BLaER1 (cell line): Measurements from ENCODE around the gene SIVA1.

ENCODE experiments used
- H3K27ac ChIP-seq: shearing (Covaris generic); formaldehyde crosslinking; 2 replicates; pipeline ENCODE4 v1.8.1; 2022
- H3K27me3 ChIP-seq: shearing (Covaris generic); formaldehyde crosslinking; 2 replicates; pipeline ENCODE4 v1.8.1; 2022
- H3K36me3 ChIP-seq: shearing (Covaris generic); formaldehyde crosslinking; 2 replicates; pipeline ENCODE4 v1.8.1; 2022
- H3K4me1 ChIP-seq: shearing (Covaris generic); formaldehyde crosslinking; 2 replicates; pipeline ENCODE4 v1.8.1; 2022
- H3K4me2 ChIP-seq: shearing (Covaris generic); formaldehyde crosslinking; 2 replicates; pipeline ENCODE4 v1.8.1; 2022
- H3K4me3 ChIP-seq: shearing (Covaris generic); formaldehyde crosslinking; 2 replicates; pipeline ENCODE4 v1.8.1; 2022
- H3K9ac ChIP-seq: shearing (Covaris generic); formaldehyde crosslinking; 2 replicates; pipeline ENCODE4 v1.8.1; 2022
- H3K9me3 ChIP-seq: shearing (Covaris generic); formaldehyde crosslinking; 2 replicates; pipeline ENCODE4 v1.8.1; 2022
- H4K20me1 ChIP-seq: shearing (Covaris generic); formaldehyde crosslinking; 2 replicates; pipeline ENCODE4 v1.8.1; 2022
- Cebpa-rat ChIP-seq: shearing (Covaris generic); IDR thresholded peaks from 2 replicates; pipeline ENCODE4 v1.8.1; 2022

Gene SIVA1

GRCh38 chr14:104718147-104718546 lies 34.8 kb upstream of the SIVA1 start:
- Histone ChIP-seq H3K4me1 (peaks cover 87% of the 10 kb centered on the region), H3K4me3 (peak overlapping the region; percentile 19), H3K27me3 (no peaks in the 10 kb centered on the region), H3K36me3 (peaks cover 65% of the 10 kb centered on the region), H3K4me2 (peak overlapping the region; percentile 93), H3K9me3 (no peaks in the 10 kb centered on the region), H4K20me1 (peaks cover 16% of the 10 kb centered on the region), H3K9ac (peak overlapping the region; percentile 58), H3K27ac (peak overlapping the region; percentile 92)
- no peak for TF ChIP-seq Cebpa-rat

- H3K9me3 ChIP-seq = no peaks in the 10 kb centered on the region
- no peak for TF ChIP-seq Cebpa-rat
- peak overlapping the region; percentile 58 for H3K9ac ChIP-seq
- H3K4me2 ChIP-seq = peak overlapping the region; percentile 93
- H4K20me1 ChIP-seq = peaks cover 21% of the 10 kb centered on the region
- H3K27me3 ChIP-seq = no peaks in the 10 kb centered on the region
- peaks cover 89% of the 10 kb centered on the region for H3K4me1 ChIP-seq
- H3K27ac ChIP-seq = peak overlapping the region; percentile 92
- no peak overlapping the region for H3K4me3 ChIP-seq
- peaks cover 58% of the 10 kb centered on the region for H3K36me3 ChIP-seq
Measured at GRCh38 chr14:104718871-104719270, 34.1 kb upstream of the SIVA1 start.

GRCh38 chr14:104719343-104719742 lies 33.6 kb upstream of the SIVA1 start:
- no peak overlapping the region for H3K4me3 ChIP-seq
- H4K20me1 ChIP-seq = peaks cover 21% of the 10 kb centered on the region
- H3K27me3 ChIP-seq = no peaks in the 10 kb centered on the region
- TF ChIP-seq Cebpa-rat = no peak
- peak overlapping the region; percentile 92 for H3K27ac ChIP-seq
- H3K9me3 ChIP-seq = no peaks in the 10 kb centered on the region
- peak overlapping the region; percentile 93 for H3K4me2 ChIP-seq
- peaks cover 84% of the 10 kb centered on the region for H3K4me1 ChIP-seq
- H3K9ac ChIP-seq = peak overlapping the region; percentile 58
- peaks cover 53% of the 10 kb centered on the region for H3K36me3 ChIP-seq

DNA sequence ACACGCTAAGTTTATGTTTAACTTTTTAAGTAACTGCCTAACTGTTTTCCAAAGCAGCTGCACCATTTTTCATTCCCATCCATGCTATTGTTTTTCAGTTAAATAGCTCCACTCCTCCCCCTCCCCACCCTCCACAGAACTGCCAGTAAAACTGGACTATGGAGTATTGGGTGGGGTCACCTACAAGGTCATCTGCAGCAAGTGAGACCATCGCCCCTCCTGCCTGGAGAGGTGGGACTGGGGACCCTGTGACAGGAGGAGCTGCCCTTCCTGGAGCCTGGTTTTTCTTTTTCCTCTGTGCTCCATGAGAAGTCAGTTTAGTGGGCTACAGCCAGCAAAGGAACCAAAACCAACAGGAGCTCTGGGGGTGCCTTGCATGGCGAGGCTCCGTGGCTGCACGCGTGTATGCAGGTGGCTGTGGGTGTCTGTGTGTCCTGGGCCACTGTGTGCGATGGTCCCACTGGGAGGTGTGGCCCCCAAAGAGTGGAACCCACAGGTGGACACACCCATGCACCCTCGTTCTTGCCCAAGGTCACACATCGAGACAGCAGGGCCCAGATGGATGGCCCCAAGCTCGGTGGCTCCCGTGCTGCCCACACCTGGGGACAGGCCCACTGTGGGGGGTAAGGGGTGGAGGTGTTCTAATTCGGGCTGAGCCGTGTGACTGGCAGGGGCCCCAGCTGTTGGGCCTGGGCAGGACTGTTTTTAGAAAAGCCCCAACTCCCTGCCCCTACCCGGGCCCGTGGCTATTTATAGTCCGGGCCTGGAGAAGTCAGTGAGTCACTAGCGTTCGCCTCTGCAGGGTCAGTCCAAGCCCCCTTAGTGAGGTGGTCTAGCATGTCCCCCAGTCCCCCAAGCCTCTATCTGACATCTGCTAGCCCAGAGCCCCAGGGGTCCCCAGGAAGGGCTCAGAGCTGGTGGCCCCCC lies 31.2 kb upstream of the SIVA1 start:
- Histone ChIP-seq H3K27me3 (no peaks in the 10 kb centered on the region), H3K9ac (peak overlapping the region; percentile 64), H3K4me3 (peak overlapping the region; percentile 46; the same call in 1 of the 2 replicates), H3K4me1 (peaks cover 81% of the 10 kb centered on the region), H3K36me3 (peaks cover 29% of the 10 kb centered on the region), H3K27ac (peak overlapping the region; percentile 65), H4K20me1 (peaks cover 21% of the 10 kb centered on the region), H3K9me3 (no peaks in the 10 kb centered on the region), H3K4me2 (peak overlapping the region; percentile 95)
- no peak for TF ChIP-seq Cebpa-rat

GRCh38 chr14:104722938-104723650 lies 29.9 kb upstream of the SIVA1 start:
- H4K20me1 ChIP-seq = peaks cover 21% of the 10 kb centered on the region
- H3K4me2 ChIP-seq = peak overlapping the region; percentile 95
- H3K4me3 ChIP-seq = peak overlapping the region; percentile 70
- peaks cover 70% of the 10 kb centered on the region for H3K4me1 ChIP-seq
- H3K9me3 ChIP-seq = no peaks in the 10 kb centered on the region
- no peak for TF ChIP-seq Cebpa-rat
- peak overlapping the region; percentile 65 for H3K27ac ChIP-seq
- H3K27me3 ChIP-seq = no peaks in the 10 kb centered on the region
- H3K36me3 ChIP-seq = peaks cover 29% of the 10 kb centered on the region
- 0 out of 2 replicates have a peak overlapping the region, but pooled peaks have one; percentile 24 for H3K9ac ChIP-seq

- Histone ChIP-seq H4K20me1 (peaks cover 21% of the 10 kb centered on the region), H3K4me1 (peaks cover 63% of the 10 kb centered on the region), H3K9me3 (no peaks in the 10 kb centered on the region), H3K9ac (peak within 1 kb of the TSS; percentile 68; the same call in 1 of the 2 replicates), H3K4me3 (peak within 1 kb of the TSS; percentile 70), H3K27ac (peak within 1 kb of the TSS; percentile 65), H3K4me2 (peak within 1 kb of the TSS; percentile 95), H3K27me3 (no peaks in the 10 kb centered on the region), H3K36me3 (peaks cover 24% of the 10 kb centered on the region)
- no peak for TF ChIP-seq Cebpa-rat
Measured at GRCh38 chr14:104723651-104724406, 29.1 kb upstream of the SIVA1 start, which contains the start of gene ADSS1. ADSS1 (plus strand) TSS chr14:104724229; CDS start chr14:104724271, 42 bp downstream.

DNA sequence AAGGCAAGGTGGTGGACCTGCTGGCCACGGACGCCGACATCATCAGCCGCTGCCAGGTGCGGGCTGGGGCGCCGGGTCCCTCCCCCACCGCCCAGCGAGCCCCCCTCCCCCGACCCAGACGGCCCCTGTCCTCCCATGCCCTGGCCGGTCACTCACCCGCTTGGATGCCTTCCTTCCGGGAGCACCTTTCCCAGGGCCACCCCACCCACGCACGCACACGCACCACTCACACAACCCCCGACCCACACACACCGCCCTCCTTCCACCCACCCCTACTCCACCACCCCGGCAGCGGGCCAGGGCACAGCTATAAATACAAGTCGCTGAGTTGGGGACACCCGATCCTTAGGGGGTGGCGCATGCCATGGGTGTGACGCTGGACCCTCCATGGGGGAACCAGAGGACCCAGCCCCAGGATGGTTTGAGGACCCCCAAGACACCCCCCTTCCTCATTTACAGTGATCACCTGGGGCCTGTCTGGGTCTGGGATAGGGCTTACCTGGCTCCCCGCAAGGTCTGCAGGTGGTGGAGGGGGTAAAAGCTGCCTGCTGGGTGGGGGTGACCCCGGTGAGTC lies 28.5 kb upstream of the SIVA1 start:
- H3K27me3 ChIP-seq = no peaks in the 10 kb centered on the region
- peaks cover 56% of the 10 kb centered on the region for H3K4me1 ChIP-seq
- H3K36me3 ChIP-seq = peaks cover 17% of the 10 kb centered on the region
- H3K27ac ChIP-seq = peak overlapping the region; percentile 58
- H3K9ac ChIP-seq = peak overlapping the region; percentile 68; the same call in 1 of the 2 replicates
- H4K20me1 ChIP-seq = peaks cover 21% of the 10 kb centered on the region
- H3K4me2 ChIP-seq = peak overlapping the region; percentile 95
- H3K4me3 ChIP-seq = peak overlapping the region; percentile 70
- TF ChIP-seq Cebpa-rat = no peak
- H3K9me3 ChIP-seq = no peaks in the 10 kb centered on the region

- no peak for TF ChIP-seq Cebpa-rat
- peak overlapping the region; percentile 58; the same call in 1 of the 2 replicates for H3K27ac ChIP-seq
- peak overlapping the region; percentile 68; the same call in 1 of the 2 replicates for H3K9ac ChIP-seq
- H3K9me3 ChIP-seq = no peaks in the 10 kb centered on the region
- H3K4me3 ChIP-seq = peak overlapping the region; percentile 70
- peaks cover 11% of the 10 kb centered on the region; the same call in 1 of the 2 replicates for H3K36me3 ChIP-seq
- no peaks in the 10 kb centered on the region for H3K27me3 ChIP-seq
- H4K20me1 ChIP-seq = peaks cover 21% of the 10 kb centered on the region
- H3K4me2 ChIP-seq = peak overlapping the region; percentile 95
- peaks cover 51% of the 10 kb centered on the region for H3K4me1 ChIP-seq
Measured at GRCh38 chr14:104724981-104725771, 27.8 kb upstream of the SIVA1 start.
